22Rv1 (cell line): Measurements from ENCODE around the gene H1-8.

ENCODE experiments used
- H3K27ac ChIP-seq: fragments of 450-650 bp; 2 replicates; pipeline ENCODE4 v1.5.1; 2017
- ZFX ChIP-seq: fragments of 450-650 bp; IDR thresholded peaks from 2 replicates; pipeline ENCODE4 v1.6.1; 2017; ENCODE audit warnings: antibody characterized with exemption, borderline replicate concordance
- TF ChIP-seq, protein P1 (sequence below): fragments of 450-650 bp; IDR thresholded peaks from 2 replicates; pipeline ENCODE4 v1.5.1; 2017; ENCODE audit warnings: mild to moderate bottlenecking

Gene H1-8

DNA sequence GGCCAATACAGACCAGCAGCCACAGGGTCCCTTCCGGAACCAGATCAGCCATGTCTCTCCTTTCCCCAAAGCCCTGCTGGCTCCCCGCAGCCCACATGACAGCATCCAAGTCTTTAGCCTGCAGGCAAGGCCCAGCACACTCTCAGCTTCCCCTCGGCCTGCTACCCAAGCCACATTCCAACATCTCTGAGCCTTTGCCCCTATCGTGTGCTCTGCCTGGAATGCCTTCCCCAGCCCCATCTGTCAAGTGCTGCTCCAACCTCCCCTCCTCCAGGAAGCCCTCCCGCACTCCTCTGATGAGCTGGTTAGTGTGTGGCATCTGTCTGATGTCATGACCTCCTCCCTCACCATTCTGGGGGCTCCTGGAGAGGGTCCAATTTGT lies 55.0 kb downstream of the H1-8 start:
- H3K27ac ChIP-seq: no peak overlapping the region
- no peak for TF ChIP-seq ZFX
- TF ChIP-seq, protein P1, sequence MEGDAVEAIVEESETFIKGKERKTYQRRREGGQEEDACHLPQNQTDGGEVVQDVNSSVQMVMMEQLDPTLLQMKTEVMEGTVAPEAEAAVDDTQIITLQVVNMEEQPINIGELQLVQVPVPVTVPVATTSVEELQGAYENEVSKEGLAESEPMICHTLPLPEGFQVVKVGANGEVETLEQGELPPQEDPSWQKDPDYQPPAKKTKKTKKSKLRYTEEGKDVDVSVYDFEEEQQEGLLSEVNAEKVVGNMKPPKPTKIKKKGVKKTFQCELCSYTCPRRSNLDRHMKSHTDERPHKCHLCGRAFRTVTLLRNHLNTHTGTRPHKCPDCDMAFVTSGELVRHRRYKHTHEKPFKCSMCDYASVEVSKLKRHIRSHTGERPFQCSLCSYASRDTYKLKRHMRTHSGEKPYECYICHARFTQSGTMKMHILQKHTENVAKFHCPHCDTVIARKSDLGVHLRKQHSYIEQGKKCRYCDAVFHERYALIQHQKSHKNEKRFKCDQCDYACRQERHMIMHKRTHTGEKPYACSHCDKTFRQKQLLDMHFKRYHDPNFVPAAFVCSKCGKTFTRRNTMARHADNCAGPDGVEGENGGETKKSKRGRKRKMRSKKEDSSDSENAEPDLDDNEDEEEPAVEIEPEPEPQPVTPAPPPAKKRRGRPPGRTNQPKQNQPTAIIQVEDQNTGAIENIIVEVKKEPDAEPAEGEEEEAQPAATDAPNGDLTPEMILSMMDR: no peak

- H3K27ac ChIP-seq: no peak overlapping the region
- TF ChIP-seq, protein P1: no peak
- no peak for TF ChIP-seq ZFX
Observed at GRCh38 chr3:129598484-129598883, 55.5 kb downstream of the H1-8 start.

DNA sequence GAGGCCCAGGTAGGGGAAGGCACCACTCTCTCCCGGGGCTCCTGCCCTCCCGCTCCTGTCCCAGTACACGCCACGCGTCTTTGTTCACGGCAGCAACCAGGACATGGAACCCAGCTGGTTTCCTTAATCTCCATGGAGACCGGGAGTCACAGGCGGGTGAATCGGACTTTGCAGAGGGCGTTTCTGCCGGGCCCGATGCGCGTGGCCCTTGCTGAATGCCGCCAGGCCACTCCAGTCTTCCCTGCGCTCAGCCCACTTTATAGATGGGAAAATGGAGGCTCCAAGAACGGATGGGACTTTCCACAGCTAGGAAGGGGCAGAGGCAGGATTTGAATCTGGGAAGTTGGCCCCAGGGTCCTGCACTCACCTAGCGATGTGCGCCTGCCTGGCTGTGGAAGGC lies 56.1 kb downstream of the H1-8 start:
- no peak overlapping the region for H3K27ac ChIP-seq

GRCh38 chr3:129599607-129600006 lies 56.6 kb downstream of the H1-8 start:
- TF ChIP-seq ZFX: no peak
- TF ChIP-seq, protein P1: no peak

More for the DNA sequence above, 56.1 kb downstream of the H1-8 start:
- TF ChIP-seq, protein P1: no peak
- no peak for TF ChIP-seq ZFX

DNA sequence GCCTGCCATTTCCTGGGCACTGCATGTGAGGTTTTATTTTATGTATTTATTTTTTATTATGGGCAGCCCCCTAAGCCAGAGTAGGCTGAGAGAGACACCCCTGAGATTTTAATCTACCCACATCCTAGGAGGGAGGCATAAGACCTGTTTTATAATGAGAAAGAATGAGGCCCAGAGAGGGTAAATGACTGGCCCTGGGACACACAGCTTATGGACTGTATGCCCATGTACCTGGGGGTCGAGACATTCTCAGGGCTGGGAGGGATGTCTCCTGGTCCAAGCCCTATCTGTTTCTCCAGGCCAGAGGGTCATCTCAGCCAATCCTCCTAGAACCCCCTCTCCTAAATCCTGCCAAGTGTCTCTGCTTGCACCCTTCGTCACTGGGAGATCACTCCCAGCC lies 57.4 kb downstream of the H1-8 start:
- TF ChIP-seq, protein P1: no peak
- TF ChIP-seq ZFX: no peak

More at GRCh38 chr3:129599607-129600006, 56.6 kb downstream of the H1-8 start:
- no peak overlapping the region for H3K27ac ChIP-seq

More for the DNA sequence above, 57.4 kb downstream of the H1-8 start:
- no peak overlapping the region for H3K27ac ChIP-seq
